WTC11 (cell line): Measurements from ENCODE around the gene IL5. TPM values are rescaled to one million over a fixed set of nuclear protein-coding genes. Genes with fewer than 3 reads are reported as not detected.

Source experiments
- ATAC-seq: fragments of 200-7000 bp; cut with Tn5 transposase; 2 replicates; pipeline ENCODE4 v1.10.0; 2021; ENCODE audit warnings: mild to moderate bottlenecking, moderate library complexity
- CTCF ChIA-PET: fragments of 300-600 bp; sonication (Branson Sonifier 250); formaldehyde crosslinking; loops from one replicate; lab custom pipeline; 2021; ENCODE audit warnings: antibody characterized with exemption; lab: Charles Lee
- POLR2A ChIA-PET: fragments of 350-600 bp; sonication (Branson Sonifier 250); formaldehyde crosslinking; loops from one replicate; lab custom pipeline; 2021; ENCODE audit warnings: antibody characterized with exemption; lab: Charles Lee
- DNase-seq: peaks from one replicate; pipeline ENCODE4 v3.0.0; 2021; ENCODE audit warnings: low spot score
- H3K27ac Mint-ChIP-seq: 2 replicates; pipeline ENCODE4 v1.8.0; 2021; ENCODE audit warnings: mixed read lengths
- H3K27me3 Mint-ChIP-seq: 2 replicates; pipeline ENCODE4 v1.8.0; 2021; ENCODE audit warnings: low read depth, mild to moderate bottlenecking, moderate library complexity, mixed read lengths
- H3K36me3 Mint-ChIP-seq: 2 replicates; pipeline ENCODE4 v1.8.0; 2021; ENCODE audit warnings: mixed read lengths
- H3K4me1 Mint-ChIP-seq: 2 replicates; pipeline ENCODE4 v1.8.0; 2022; ENCODE audit warnings: mixed read lengths
- H3K4me3 Mint-ChIP-seq: 2 replicates; pipeline ENCODE4 v1.8.0; 2021; ENCODE audit warnings: mild to moderate bottlenecking, moderate library complexity, mixed read lengths
- H3K9me3 Mint-ChIP-seq: 2 replicates; pipeline ENCODE4 v1.8.0; 2021; ENCODE audit warnings: mixed read lengths
- ATF1 ChIP-seq: sonication (generic); formaldehyde crosslinking; IDR thresholded peaks from 2 replicates; pipeline ENCODE4 v1.8.1; 2023; ENCODE audit warnings: mild to moderate bottlenecking, moderate library complexity, missing genetic modification reagents
- CREB1 ChIP-seq: sonication (generic); formaldehyde crosslinking; IDR thresholded peaks from 2 replicates; pipeline ENCODE4 v1.8.0; 2023; ENCODE audit warnings: mild to moderate bottlenecking, missing genetic modification reagents
- HMGA2 ChIP-seq: fragments of 250-450 bp; sonication (Bioruptor Pico); IDR thresholded peaks from 2 replicates; pipeline ENCODE4 v1.4.0; 2021; ENCODE audit warnings: mild to moderate bottlenecking, moderate library complexity
- KAT7 ChIP-seq: sonication (generic); formaldehyde crosslinking; IDR thresholded peaks from 2 replicates; pipeline ENCODE4 v1.8.1; 2023; ENCODE audit warnings: missing genetic modification reagents, mild to moderate bottlenecking, borderline replicate concordance
- MXD4 ChIP-seq: fragments of 250-450 bp; sonication (Bioruptor Pico); IDR thresholded peaks from 2 replicates; pipeline ENCODE4 v1.8.0; 2021; ENCODE audit warnings: mild to moderate bottlenecking, moderate library complexity, borderline replicate concordance
- RELA ChIP-seq: sonication (generic); formaldehyde crosslinking; IDR thresholded peaks from 2 replicates; pipeline ENCODE4 v1.8.1; 2022; ENCODE audit warnings: missing genetic modification reagents, mild to moderate bottlenecking, borderline replicate concordance
- TCF7 ChIP-seq: sonication (generic); formaldehyde crosslinking; IDR thresholded peaks from 2 replicates; pipeline ENCODE4 v1.8.0; 2022; ENCODE audit warnings: mild to moderate bottlenecking, low read depth, missing genetic modification reagents, moderate library complexity
- ZNF396 ChIP-seq: fragments of 250-450 bp; sonication (Bioruptor Pico); IDR thresholded peaks from 2 replicates; pipeline ENCODE4 v1.8.0; 2021; ENCODE audit warnings: mild to moderate bottlenecking, moderate library complexity, borderline replicate concordance
- ZNF671 ChIP-seq: fragments of 250-450 bp; sonication (Bioruptor Pico); IDR thresholded peaks from 2 replicates; pipeline ENCODE4 v1.8.0; 2021; ENCODE audit warnings: mild to moderate bottlenecking
- total RNA-seq: library from RNA; stranded (reverse); gene quantifications from 3 replicates; pipeline ENCODE4 v1.2.3, GENCODE V29; 2021
- TF ChIP-seq, protein P1 (sequence below): fragments of 250-450 bp; sonication (Bioruptor Pico); IDR thresholded peaks from 2 replicates; pipeline ENCODE4 v2.1.2; 2022; ENCODE audit warnings: mild to moderate bottlenecking, moderate library complexity
- TF ChIP-seq, protein P2 (sequence below): sonication (generic); formaldehyde crosslinking; IDR thresholded peaks from 2 replicates; pipeline ENCODE4 v1.8.1; 2023; ENCODE audit warnings: mild to moderate bottlenecking, missing genetic modification reagents, borderline replicate concordance
- TF ChIP-seq, protein P3 (sequence below): sonication (generic); formaldehyde crosslinking; IDR thresholded peaks from 2 replicates; pipeline ENCODE4 v1.8.0; 2022; ENCODE audit warnings: missing genetic modification reagents
- TF ChIP-seq, protein P4 (sequence below): sonication (generic); formaldehyde crosslinking; IDR thresholded peaks from 2 replicates; pipeline ENCODE4 v1.8.0; 2022; ENCODE audit warnings: mild to moderate bottlenecking, missing genetic modification reagents
- TF ChIP-seq, protein P5 (sequence below): sonication (generic); formaldehyde crosslinking; IDR thresholded peaks from 2 replicates; pipeline ENCODE4 v1.8.0; 2023; ENCODE audit warnings: missing genetic modification reagents
- TF ChIP-seq, protein P6 (sequence below): sonication (generic); formaldehyde crosslinking; IDR thresholded peaks from 2 replicates; pipeline ENCODE4 v1.8.1; 2023; ENCODE audit warnings: mild to moderate bottlenecking, missing genetic modification reagents, moderate library complexity
- TF ChIP-seq, protein P7 (sequence below): fragments of 250-450 bp; sonication (Bioruptor Pico); IDR thresholded peaks from 2 replicates; pipeline ENCODE4 v1.9.0; 2021; ENCODE audit warnings: mild to moderate bottlenecking, borderline replicate concordance

Gene IL5
- total RNA-seq, 1 experiment from 2014 or later, result not detected

DNA sequence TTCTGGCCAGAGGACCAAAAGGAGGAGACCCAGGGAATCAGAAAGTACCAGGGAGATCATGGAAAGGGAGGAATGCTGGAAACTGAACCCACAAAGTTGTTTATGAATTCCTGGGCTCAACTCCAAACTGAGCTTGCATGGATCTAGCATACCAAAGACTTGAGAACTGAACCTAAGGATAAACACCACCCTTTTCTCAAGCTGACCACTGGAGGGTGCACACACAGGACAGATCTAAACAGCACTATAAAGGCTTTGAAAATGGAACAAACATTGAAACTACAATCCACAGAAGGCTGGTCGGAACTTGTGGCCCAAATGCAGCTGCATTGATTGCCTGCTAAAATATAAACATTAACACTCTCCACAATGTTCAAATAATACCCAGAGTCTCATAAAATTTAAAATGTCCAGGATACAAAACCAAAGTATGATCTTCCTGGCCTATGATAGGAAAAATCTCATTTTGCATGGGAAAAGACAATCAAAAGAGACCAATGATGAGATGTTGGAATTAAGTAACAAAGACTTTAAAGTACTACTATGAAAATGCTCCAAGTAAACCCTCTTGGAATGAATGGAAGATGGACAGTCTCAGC, 37.1 kb downstream of the IL5 start:
- Mint-ChIP-seq H3K36me3 (no peaks in the 10 kb centered on the region; the same call in 1 of the 2 replicates), H3K27me3 (no peaks in the 10 kb centered on the region; the same call in 1 of the 2 replicates), H3K4me1 (peaks cover 8% of the 10 kb centered on the region; the same call in 1 of the 2 replicates), H3K4me3 (no peak overlapping the region), H3K9me3 (peaks cover 6% of the 10 kb centered on the region; the same call in 1 of the 2 replicates), H3K27ac (0 out of 2 replicates have a peak overlapping the region, but pooled peaks have one; percentile 24)
- peak; percentile 72 for ATAC-seq
- no peak for DNase-seq
- TF ChIP-seq CREB1 (CRISPR knock-in tag) (no peak), ATF1 (no peak), ZNF396 (no peak), MXD4 (CRISPR knock-in tag) (no peak)
- TF ChIP-seq, protein P1, sequence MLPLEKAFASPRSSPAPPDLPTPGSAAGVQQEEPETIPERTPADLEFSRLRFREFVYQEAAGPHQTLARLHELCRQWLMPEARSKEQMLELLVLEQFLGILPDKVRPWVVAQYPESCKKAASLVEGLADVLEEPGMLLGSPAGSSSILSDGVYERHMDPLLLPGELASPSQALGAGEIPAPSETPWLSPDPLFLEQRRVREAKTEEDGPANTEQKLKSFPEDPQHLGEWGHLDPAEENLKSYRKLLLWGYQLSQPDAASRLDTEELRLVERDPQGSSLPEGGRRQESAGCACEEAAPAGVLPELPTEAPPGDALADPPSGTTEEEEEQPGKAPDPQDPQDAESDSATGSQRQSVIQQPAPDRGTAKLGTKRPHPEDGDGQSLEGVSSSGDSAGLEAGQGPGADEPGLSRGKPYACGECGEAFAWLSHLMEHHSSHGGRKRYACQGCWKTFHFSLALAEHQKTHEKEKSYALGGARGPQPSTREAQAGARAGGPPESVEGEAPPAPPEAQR (CRISPR knock-in tag), result no peak
- TF ChIP-seq, protein P2, sequence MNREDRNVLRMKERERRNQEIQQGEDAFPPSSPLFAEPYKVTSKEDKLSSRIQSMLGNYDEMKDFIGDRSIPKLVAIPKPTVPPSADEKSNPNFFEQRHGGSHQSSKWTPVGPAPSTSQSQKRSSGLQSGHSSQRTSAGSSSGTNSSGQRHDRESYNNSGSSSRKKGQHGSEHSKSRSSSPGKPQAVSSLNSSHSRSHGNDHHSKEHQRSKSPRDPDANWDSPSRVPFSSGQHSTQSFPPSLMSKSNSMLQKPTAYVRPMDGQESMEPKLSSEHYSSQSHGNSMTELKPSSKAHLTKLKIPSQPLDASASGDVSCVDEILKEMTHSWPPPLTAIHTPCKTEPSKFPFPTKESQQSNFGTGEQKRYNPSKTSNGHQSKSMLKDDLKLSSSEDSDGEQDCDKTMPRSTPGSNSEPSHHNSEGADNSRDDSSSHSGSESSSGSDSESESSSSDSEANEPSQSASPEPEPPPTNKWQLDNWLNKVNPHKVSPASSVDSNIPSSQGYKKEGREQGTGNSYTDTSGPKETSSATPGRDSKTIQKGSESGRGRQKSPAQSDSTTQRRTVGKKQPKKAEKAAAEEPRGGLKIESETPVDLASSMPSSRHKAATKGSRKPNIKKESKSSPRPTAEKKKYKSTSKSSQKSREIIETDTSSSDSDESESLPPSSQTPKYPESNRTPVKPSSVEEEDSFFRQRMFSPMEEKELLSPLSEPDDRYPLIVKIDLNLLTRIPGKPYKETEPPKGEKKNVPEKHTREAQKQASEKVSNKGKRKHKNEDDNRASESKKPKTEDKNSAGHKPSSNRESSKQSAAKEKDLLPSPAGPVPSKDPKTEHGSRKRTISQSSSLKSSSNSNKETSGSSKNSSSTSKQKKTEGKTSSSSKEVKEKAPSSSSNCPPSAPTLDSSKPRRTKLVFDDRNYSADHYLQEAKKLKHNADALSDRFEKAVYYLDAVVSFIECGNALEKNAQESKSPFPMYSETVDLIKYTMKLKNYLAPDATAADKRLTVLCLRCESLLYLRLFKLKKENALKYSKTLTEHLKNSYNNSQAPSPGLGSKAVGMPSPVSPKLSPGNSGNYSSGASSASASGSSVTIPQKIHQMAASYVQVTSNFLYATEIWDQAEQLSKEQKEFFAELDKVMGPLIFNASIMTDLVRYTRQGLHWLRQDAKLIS (CRISPR knock-in tag), result no peak
- TF ChIP-seq, protein P3, sequence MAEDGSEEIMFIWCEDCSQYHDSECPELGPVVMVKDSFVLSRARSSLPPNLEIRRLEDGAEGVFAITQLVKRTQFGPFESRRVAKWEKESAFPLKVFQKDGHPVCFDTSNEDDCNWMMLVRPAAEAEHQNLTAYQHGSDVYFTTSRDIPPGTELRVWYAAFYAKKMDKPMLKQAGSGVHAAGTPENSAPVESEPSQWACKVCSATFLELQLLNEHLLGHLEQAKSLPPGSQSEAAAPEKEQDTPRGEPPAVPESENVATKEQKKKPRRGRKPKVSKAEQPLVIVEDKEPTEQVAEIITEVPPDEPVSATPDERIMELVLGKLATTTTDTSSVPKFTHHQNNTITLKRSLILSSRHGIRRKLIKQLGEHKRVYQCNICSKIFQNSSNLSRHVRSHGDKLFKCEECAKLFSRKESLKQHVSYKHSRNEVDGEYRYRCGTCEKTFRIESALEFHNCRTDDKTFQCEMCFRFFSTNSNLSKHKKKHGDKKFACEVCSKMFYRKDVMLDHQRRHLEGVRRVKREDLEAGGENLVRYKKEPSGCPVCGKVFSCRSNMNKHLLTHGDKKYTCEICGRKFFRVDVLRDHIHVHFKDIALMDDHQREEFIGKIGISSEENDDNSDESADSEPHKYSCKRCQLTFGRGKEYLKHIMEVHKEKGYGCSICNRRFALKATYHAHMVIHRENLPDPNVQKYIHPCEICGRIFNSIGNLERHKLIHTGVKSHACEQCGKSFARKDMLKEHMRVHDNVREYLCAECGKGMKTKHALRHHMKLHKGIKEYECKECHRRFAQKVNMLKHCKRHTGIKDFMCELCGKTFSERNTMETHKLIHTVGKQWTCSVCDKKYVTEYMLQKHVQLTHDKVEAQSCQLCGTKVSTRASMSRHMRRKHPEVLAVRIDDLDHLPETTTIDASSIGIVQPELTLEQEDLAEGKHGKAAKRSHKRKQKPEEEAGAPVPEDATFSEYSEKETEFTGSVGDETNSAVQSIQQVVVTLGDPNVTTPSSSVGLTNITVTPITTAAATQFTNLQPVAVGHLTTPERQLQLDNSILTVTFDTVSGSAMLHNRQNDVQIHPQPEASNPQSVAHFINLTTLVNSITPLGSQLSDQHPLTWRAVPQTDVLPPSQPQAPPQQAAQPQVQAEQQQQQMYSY, result no peak
- CTCF ChIA-PET, result interaction anchor here (0.6 to 2.8 kb wide), 14 partner anchors 10 to 316 kb away, joined by 3 to 25 read pairs (median 4); partner anchors contain the start of gene P4HA2
- POLR2A ChIA-PET, result interaction anchor here (0.5 to 0.9 kb wide), 3 partner anchors 10 to 72 kb away, joined by 3 to 8 read pairs (median 4); partner anchors contain the start of gene IRF1

DNA sequence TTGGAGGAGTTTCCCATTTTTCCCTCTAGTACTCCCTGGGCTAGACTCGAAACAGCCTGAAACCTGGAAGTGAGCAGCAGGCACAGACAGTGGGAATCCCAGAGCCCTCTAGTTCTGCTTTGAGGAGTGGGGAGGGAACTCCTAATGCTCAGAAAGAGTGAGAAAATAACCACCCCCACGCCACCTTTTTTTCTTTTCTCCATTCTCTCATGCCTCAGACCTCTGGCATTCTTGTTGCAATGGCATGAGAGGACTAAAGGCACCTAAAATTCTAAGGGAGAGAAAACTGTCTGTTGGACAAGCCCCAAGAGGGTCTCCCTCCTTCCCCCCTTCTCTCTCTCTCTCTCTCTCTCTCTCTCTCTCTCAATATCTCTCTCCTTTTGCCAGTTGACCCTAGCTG, 37.7 kb downstream of the IL5 start:
- peaks cover 6% of the 10 kb centered on the region; the same call in 1 of the 2 replicates for H3K9me3 Mint-ChIP-seq
- peaks cover 8% of the 10 kb centered on the region; the same call in 1 of the 2 replicates for H3K4me1 Mint-ChIP-seq
- ATAC-seq, result no peak
- no peak overlapping the region for H3K27ac Mint-ChIP-seq
- ChIA-PET CTCF (interaction anchor here (0.6 to 2.8 kb wide), 14 partner anchors 9 to 316 kb away, joined by 3 to 25 read pairs (median 4); partner anchors contain the start of gene P4HA2), POLR2A (interaction anchor here (0.8 kb wide), 1 partner anchor 9 kb away, joined by 3 read pairs; no protein-coding TSS in a partner anchor)
- H3K27me3 Mint-ChIP-seq, result no peaks in the 10 kb centered on the region; the same call in 1 of the 2 replicates
- H3K4me3 Mint-ChIP-seq, result no peak overlapping the region
- no peaks in the 10 kb centered on the region; the same call in 1 of the 2 replicates for H3K36me3 Mint-ChIP-seq
- no peak for DNase-seq
- TF ChIP-seq RELA (CRISPR knock-in tag), result no peak
- TF ChIP-seq, protein P4, sequence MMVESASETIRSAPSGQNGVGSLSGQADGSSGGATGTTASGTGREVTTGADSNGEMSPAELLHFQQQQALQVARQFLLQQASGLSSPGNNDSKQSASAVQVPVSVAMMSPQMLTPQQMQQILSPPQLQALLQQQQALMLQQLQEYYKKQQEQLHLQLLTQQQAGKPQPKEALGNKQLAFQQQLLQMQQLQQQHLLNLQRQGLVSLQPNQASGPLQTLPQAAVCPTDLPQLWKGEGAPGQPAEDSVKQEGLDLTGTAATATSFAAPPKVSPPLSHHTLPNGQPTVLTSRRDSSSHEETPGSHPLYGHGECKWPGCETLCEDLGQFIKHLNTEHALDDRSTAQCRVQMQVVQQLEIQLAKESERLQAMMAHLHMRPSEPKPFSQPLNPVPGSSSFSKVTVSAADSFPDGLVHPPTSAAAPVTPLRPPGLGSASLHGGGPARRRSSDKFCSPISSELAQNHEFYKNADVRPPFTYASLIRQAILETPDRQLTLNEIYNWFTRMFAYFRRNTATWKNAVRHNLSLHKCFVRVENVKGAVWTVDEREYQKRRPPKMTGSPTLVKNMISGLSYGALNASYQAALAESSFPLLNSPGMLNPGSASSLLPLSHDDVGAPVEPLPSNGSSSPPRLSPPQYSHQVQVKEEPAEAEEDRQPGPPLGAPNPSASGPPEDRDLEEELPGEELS (CRISPR knock-in tag), result no peak
- TF ChIP-seq TCF7 (CRISPR knock-in tag), result no peak
- TF ChIP-seq, protein P5, sequence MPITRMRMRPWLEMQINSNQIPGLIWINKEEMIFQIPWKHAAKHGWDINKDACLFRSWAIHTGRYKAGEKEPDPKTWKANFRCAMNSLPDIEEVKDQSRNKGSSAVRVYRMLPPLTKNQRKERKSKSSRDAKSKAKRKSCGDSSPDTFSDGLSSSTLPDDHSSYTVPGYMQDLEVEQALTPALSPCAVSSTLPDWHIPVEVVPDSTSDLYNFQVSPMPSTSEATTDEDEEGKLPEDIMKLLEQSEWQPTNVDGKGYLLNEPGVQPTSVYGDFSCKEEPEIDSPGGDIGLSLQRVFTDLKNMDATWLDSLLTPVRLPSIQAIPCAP (CRISPR knock-in tag), result no peak
- TF ChIP-seq ZNF671, result no peak
- TF ChIP-seq, protein P6, sequence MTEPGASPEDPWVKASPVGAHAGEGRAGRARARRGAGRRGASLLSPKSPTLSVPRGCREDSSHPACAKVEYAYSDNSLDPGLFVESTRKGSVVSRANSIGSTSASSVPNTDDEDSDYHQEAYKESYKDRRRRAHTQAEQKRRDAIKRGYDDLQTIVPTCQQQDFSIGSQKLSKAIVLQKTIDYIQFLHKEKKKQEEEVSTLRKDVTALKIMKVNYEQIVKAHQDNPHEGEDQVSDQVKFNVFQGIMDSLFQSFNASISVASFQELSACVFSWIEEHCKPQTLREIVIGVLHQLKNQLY (CRISPR knock-in tag), result no peak
- TF ChIP-seq, protein P7, sequence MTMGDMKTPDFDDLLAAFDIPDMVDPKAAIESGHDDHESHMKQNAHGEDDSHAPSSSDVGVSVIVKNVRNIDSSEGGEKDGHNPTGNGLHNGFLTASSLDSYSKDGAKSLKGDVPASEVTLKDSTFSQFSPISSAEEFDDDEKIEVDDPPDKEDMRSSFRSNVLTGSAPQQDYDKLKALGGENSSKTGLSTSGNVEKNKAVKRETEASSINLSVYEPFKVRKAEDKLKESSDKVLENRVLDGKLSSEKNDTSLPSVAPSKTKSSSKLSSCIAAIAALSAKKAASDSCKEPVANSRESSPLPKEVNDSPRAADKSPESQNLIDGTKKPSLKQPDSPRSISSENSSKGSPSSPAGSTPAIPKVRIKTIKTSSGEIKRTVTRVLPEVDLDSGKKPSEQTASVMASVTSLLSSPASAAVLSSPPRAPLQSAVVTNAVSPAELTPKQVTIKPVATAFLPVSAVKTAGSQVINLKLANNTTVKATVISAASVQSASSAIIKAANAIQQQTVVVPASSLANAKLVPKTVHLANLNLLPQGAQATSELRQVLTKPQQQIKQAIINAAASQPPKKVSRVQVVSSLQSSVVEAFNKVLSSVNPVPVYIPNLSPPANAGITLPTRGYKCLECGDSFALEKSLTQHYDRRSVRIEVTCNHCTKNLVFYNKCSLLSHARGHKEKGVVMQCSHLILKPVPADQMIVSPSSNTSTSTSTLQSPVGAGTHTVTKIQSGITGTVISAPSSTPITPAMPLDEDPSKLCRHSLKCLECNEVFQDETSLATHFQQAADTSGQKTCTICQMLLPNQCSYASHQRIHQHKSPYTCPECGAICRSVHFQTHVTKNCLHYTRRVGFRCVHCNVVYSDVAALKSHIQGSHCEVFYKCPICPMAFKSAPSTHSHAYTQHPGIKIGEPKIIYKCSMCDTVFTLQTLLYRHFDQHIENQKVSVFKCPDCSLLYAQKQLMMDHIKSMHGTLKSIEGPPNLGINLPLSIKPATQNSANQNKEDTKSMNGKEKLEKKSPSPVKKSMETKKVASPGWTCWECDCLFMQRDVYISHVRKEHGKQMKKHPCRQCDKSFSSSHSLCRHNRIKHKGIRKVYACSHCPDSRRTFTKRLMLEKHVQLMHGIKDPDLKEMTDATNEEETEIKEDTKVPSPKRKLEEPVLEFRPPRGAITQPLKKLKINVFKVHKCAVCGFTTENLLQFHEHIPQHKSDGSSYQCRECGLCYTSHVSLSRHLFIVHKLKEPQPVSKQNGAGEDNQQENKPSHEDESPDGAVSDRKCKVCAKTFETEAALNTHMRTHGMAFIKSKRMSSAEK (CRISPR knock-in tag), result no peak
- no peak for TF ChIP-seq KAT7 (CRISPR knock-in tag)
- TF ChIP-seq HMGA2 (CRISPR knock-in tag), result no peak
